Testis (tissue), 3 donors: ENCODE results near the gene GPR31. TPM values are rescaled to one million over a fixed set of nuclear protein-coding genes. Genes with fewer than 3 reads are reported as not detected.

Source experiments
- DNase-seq: peaks from one replicate; pipeline ENCODE4 v3.0.0-alpha.2; 2019
- H3K27ac ChIP-seq, 2 donors: fragments of 200-600 bp; sonication (generic); one replicate each; pipeline ENCODE4 v1.5.1; 2019
- H3K27me3 ChIP-seq: fragments of 200-600 bp; sonication (generic); one replicate; pipeline ENCODE4 v1.5.1; 2019
- H3K36me3 ChIP-seq: fragments of 200-600 bp; sonication (generic); one replicate; pipeline ENCODE4 v1.5.1; 2017; ENCODE audit warnings: low read depth; ENCODE audit errors: missing control alignments
- H3K4me1 ChIP-seq: fragments of 200-600 bp; sonication (generic); one replicate; pipeline ENCODE4 v1.5.1; 2019
- H3K4me3 ChIP-seq, 2 donors: fragments of 200-600 bp; sonication (generic); one replicate each; pipeline ENCODE4 v1.5.1; 2017 to 2019
- H3K9me3 ChIP-seq: fragments of 200-600 bp; sonication (generic); one replicate; pipeline ENCODE4 v1.5.1; 2017
- POLR2A ChIP-seq: fragments of 450-650 bp; IDR thresholded peaks from one replicate; pipeline ENCODE4 v1.6.1; 2017; ENCODE audit warnings: antibody characterized with exemption, mild to moderate bottlenecking, moderate library complexity
- WGBS, 2 donors: methylation state at CpG; one replicate each; pipeline ENCODE4 v1.1.5; 2018; 5-methylcytosine and 5-hydroxymethylcytosine counted together
- intact Hi-C: fragments of 100-400 bp; cut with DNase I; formaldehyde crosslinking; loops from one replicate; pipeline ENCODE4 v1.15.1; 2023; ENCODE audit warnings: low total_unique reads
- polyA plus RNA-seq: library from polyadenylated mRNA; stranded (reverse); fragments of 350-450 nt; fragmentation: Illumina TruSeq; extraction: RNeasy Lipid Tissue Mini Kit (QIAGEN cat#74804); gene quantifications from one replicate; pipeline ENCODE4 v1.2.3, GENCODE V29; 2014; ENCODE audit warnings: low read depth, low replicate concordance; ENCODE audit not compliant: insufficient read depth
- total RNA-seq, 2 donors: library from RNA; depleted of rRNA; stranded (reverse); fragments of >200 nt; gene quantifications; one replicate each; pipeline ENCODE4 v1.2.3, GENCODE V29; 2016
- TF ChIP-seq, protein P1 (sequence below), 3 experiments: fragments of 450-650 bp in 2 of 3; fragments of 200-600 bp in 1 of 3; sonication (generic) in 1 of 3; IDR thresholded peaks; one replicate each; pipeline ENCODE4 v1.5.1; 2016 to 2019; ENCODE audit warnings: antibody characterized with exemption in 3 of 3, mild to moderate bottlenecking in 2 of 3, moderate library complexity in 1 of 3

The GPR31 gene
- total and polyA plus RNA-seq, 3 donors from 2014 or later, result 0.19 to 0.71 (median 0.20) TPM

DNA sequence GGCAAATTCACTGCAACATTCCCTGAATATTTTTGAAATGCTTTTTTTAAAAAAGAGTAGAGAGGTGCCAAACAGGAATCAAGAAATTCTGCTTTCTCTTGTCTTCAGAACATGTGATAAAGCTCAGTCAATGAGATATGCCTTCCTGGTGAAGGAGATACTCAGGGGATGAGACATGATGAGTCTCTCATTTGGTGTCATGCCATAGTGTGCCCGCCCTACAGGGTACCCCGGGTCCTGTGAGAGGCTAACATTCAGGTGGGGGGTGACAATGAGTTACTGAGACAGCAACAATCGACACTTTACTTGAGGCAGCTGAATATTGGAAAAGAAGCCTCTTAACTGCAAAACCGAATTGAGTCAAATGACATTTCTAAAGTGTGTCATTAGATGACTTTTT is 28.2 kb downstream of the GPR31 start:
- Histone ChIP-seq H3K27me3 (no peaks in the 10 kb centered on the region), H3K36me3 (no peaks in the 10 kb centered on the region), H3K4me1 (no peaks in the 10 kb centered on the region), H3K27ac (no peak overlapping the region), H3K4me3 (no peak overlapping the region), H3K9me3 (no peaks in the 10 kb centered on the region)
- 78 to 83% methylated on average over 4 of the region's 4 CpGs for WGBS, 2 donors
- DNase-seq, result no peak
- intact Hi-C loops, result no loop called here
- TF ChIP-seq, protein P1, sequence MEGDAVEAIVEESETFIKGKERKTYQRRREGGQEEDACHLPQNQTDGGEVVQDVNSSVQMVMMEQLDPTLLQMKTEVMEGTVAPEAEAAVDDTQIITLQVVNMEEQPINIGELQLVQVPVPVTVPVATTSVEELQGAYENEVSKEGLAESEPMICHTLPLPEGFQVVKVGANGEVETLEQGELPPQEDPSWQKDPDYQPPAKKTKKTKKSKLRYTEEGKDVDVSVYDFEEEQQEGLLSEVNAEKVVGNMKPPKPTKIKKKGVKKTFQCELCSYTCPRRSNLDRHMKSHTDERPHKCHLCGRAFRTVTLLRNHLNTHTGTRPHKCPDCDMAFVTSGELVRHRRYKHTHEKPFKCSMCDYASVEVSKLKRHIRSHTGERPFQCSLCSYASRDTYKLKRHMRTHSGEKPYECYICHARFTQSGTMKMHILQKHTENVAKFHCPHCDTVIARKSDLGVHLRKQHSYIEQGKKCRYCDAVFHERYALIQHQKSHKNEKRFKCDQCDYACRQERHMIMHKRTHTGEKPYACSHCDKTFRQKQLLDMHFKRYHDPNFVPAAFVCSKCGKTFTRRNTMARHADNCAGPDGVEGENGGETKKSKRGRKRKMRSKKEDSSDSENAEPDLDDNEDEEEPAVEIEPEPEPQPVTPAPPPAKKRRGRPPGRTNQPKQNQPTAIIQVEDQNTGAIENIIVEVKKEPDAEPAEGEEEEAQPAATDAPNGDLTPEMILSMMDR (IDR thresholded peaks at IDR 0.05), result no peak
- no peak for TF ChIP-seq POLR2A

DNA sequence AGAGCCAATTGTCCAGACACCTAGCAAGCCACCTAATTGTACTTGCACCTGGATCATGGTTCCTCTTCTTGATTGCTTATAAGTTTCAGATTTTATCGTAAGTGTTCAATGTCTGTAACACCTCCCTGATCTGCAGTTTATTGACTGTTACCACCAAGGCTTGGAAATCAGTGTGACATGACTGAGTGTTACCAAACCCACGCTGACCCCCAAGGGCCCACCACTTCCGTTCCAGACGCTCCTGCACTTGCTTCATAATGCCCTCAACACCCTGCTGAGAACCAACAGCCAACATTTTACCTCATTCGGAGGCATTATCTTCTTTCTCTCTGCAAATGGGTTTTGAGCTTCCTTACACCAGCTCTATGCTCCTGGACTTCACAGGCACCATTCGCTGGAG is 28.6 kb downstream of the GPR31 start:
- 76 to 77% methylated on average over 6 of the region's 6 CpGs for WGBS, 2 donors
- H3K4me1 ChIP-seq, result no peaks in the 10 kb centered on the region
- intact Hi-C loops, result no loop called here
- no peak overlapping the region for H3K4me3 ChIP-seq
- H3K36me3 ChIP-seq, result no peaks in the 10 kb centered on the region
- TF ChIP-seq, protein P1 (IDR thresholded peaks at IDR 0.05), result no peak
- TF ChIP-seq POLR2A, result no peak
- H3K9me3 ChIP-seq, result no peaks in the 10 kb centered on the region
- no peak for DNase-seq
- H3K27me3 ChIP-seq, result no peaks in the 10 kb centered on the region
- no peak overlapping the region for H3K27ac ChIP-seq

DNA sequence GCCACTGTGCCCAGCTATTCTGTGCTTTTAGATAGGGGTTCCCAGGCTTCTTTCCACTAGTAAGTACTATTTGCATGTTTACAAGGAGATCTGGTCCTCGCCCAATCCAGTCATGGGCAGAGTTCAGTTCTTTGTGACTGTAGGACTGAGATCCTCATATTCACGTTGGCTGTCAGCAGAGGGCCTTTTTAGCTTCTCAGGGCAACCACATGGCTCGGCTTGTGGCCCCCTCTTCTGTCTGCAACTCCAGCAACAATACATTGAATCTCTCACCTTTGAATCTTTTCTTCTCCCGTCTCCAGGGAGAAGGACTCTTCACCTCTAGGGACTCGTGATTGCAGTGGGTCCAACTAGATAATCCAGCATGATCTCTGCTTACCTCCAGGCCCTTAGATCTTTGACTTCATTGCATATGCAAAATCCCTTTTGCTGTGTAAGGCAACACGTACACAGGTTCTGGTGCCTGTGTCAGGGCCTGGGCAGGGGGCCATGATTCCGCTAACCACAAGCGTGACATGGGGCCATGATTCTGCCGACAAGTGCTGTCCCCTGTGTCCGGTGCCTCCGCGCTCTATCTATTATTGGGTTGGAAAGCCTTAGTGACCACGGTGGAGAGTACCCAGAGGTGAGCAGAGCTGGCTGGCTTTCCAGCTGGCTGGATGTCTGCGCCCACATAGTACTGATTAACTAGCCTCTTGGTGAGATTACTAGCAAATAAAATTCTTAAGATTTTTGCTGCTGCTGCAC is 29.8 kb downstream of the GPR31 start:
- 90 to 92% methylated on average over 14 of the region's 14 CpGs for WGBS, 2 donors
- no peak overlapping the region for H3K4me3 ChIP-seq
- intact Hi-C loops, result no loop called here
- no peak overlapping the region for H3K27ac ChIP-seq
- H3K36me3 ChIP-seq, result no peaks in the 10 kb centered on the region
- no peaks in the 10 kb centered on the region for H3K27me3 ChIP-seq
- DNase-seq, result no peak
- no peaks in the 10 kb centered on the region for H3K4me1 ChIP-seq
- H3K9me3 ChIP-seq, result no peaks in the 10 kb centered on the region
- no peak for TF ChIP-seq POLR2A
- TF ChIP-seq, protein P1 (IDR thresholded peaks at IDR 0.05), result no peak

DNA sequence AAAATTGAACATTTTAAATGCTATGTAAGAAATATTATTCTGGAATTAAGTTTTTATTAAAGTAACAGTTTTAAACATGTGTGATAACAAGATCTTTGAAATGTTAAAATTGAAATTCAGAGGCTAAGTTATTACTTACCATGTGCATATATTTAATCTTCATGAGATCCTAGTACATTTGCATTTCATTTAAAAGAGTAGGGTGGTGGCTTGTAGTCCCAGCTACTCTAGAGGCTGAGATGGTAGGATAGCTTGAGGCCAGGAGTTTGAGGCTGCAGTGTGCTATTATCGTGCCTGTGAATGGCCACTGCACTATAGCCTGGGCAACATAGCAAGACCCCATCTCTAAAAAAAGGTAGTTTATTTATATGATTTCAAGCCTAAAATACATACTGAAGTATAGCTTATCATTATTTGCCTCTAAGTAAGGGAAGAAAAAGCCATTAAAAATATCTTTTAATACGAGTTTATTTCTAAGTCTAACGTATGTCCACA is 31.9 kb downstream of the GPR31 start:
- Histone ChIP-seq H3K36me3 (no peaks in the 10 kb centered on the region), H3K4me1 (no peaks in the 10 kb centered on the region), H3K4me3 (no peak overlapping the region), H3K27ac (no peak overlapping the region), H3K27me3 (no peaks in the 10 kb centered on the region), H3K9me3 (no peaks in the 10 kb centered on the region)
- intact Hi-C loops, result no loop called here
- WGBS, 2 donors, result 95 to 96% methylated on average over 3 of the region's 3 CpGs
- DNase-seq, result no peak
- TF ChIP-seq, protein P1 (IDR thresholded peaks at IDR 0.05), result no peak
- no peak for TF ChIP-seq POLR2A

DNA sequence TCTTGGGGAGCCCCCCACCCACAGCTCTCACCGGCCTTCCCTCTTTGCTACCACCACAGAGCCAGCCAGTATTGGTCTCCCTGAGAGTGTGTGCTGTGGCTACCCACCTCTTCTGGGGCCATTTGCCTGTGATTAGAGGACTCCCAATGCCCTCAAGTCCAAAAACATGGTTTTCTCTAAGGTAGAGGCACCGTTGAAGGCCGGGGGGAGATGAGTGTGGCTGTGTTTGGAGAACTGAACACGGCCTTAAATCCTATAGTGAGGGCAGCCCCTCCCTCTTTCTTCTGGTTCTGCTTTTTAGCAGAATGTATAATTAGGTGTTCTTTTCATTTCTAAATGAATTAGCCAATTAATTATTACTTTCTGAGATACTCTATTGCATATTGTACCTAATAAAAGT is 32.4 kb downstream of the GPR31 start:
- no peaks in the 10 kb centered on the region for H3K36me3 ChIP-seq
- intact Hi-C loops, result no loop called here
- 82 to 90% methylated on average over 4 of the region's 4 CpGs for WGBS, 2 donors
- H3K9me3 ChIP-seq, result no peaks in the 10 kb centered on the region
- no peak for DNase-seq
- H3K27me3 ChIP-seq, result no peaks in the 10 kb centered on the region
- no peak overlapping the region for H3K27ac ChIP-seq
- TF ChIP-seq, protein P1 (IDR thresholded peaks at IDR 0.05), result no peak
- TF ChIP-seq POLR2A, result no peak
- no peak overlapping the region for H3K4me3 ChIP-seq
- no peaks in the 10 kb centered on the region for H3K4me1 ChIP-seq
